ENCODE data around the gene OR4C11. TPM values are rescaled to one million over a fixed set of nuclear protein-coding genes. Genes with fewer than 3 reads are reported as not detected.

OR4C11 gene
- not detected in 2 replicates for total RNA-seq (2014; rRNA removed; shearing (Covaris generic))

DNA sequence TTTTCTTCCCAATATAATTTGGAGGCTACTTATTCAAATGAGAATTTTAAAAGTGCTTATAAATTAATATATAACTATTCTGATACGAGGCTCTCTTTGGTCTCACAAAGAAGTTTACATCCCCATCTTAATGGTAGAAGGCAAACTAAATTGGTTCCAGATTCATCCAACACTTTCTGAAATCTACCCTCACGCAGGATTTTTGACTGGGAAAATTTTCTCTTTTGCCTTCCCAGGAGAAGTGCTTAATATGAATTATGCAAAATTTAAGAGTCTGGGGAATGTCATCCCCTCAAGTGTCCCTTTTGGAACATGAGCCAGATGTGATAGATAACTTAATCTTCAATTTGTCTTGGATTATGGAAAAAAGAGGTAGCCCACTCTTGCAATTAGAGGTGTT is at the start of gene OR4C11:
Gene OR4C11, minus strand, starts transcription at position 101 of the 400 bp plus-strand sequence. CDS start 3,272 bp downstream, outside the sequence.
- no peaks in the 10 kb centered on the region for H3K36me3 ChIP-seq (replicated peaks; ENCODE audit: control insufficient read depth, insufficient read depth, low read length)
- no peaks in the 10 kb centered on the region for H3K27me3 ChIP-seq (ENCODE audit: control insufficient read depth, insufficient read depth, low read length)
- no peak within 1 kb of the TSS for H3K4me3 ChIP-seq (ENCODE audit: insufficient read depth, low read depth, low read length)
- no peak for DNase-seq

DNA sequence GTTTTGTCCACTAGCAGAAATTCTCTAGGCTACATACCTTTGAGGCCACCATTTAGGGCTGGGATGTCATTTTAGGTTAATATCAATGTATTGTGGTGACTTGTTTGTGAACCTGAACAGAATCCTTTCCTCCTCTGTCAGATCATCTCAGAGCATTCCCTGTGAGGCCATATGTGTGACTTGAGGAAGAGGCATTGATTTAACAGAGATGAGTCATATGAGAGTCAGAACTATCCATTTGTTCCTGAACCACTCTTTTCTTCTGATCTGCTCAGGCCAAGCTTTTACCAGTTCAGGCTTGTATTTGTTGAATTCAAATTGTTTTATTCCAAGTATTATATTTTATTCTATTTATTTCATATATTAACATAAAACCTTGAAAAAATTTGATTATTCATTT is 47.7 kb upstream of the OR4C11 start:
- H3K27me3 ChIP-seq (ENCODE audit: control insufficient read depth, insufficient read depth, low read length) = no peaks in the 10 kb centered on the region
- DNase-seq = no peak
- no peak overlapping the region for H3K4me3 ChIP-seq (ENCODE audit: insufficient read depth, low read depth, low read length)
- H3K36me3 ChIP-seq (replicated peaks; ENCODE audit: control insufficient read depth, insufficient read depth, low read length) = no peaks in the 10 kb centered on the region

DNA sequence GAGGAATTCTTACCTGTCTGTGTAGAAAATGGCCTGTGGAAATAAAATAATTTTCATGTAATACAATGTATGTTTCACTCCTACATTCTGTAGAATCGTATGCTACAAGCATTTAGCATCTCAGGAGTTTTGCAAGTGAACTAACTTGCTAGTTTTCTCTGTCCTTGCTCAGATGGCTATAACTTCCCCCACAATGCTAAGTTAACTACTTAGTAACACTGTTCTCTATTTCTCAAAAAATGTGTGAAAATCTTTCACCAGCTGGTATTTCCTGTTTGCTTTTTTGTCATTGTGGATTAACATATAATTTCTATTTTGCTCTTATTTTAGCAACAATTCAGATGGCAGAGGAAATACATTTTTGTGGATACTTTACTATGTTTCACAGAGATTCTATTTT is 45.1 kb upstream of the OR4C11 start:
- no peak for DNase-seq
- no peak overlapping the region for H3K4me3 ChIP-seq (ENCODE audit: insufficient read depth, low read depth, low read length)
- H3K27me3 ChIP-seq (ENCODE audit: control insufficient read depth, insufficient read depth, low read length) = no peaks in the 10 kb centered on the region
- no peaks in the 10 kb centered on the region for H3K36me3 ChIP-seq (replicated peaks; ENCODE audit: control insufficient read depth, insufficient read depth, low read length)

DNA sequence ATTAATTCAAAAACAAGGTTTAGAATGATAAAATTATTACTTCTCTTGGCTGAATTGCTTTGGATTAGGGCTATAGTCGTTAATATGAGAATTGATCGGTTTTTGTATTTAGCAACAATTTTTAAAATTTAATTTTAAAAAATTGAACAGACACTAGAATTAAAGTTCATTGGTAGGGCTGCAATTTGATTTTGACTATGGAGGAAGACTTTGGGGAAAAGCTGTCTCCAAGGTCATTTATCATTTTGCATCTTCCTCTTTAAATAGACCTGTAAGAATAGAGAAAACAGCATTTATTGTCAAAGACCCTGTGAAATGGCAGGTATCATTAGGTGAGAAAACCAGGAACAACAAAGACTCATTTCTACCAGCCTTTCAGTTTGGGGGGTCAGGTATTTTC is 40.6 kb upstream of the OR4C11 start, which contains the start of gene OR4S2:
Gene OR4S2, plus strand, starts transcription at position 301 of the 400 bp plus-strand sequence. CDS start 2,577 bp downstream, outside the sequence.
- H3K36me3 ChIP-seq (replicated peaks; ENCODE audit: control insufficient read depth, insufficient read depth, low read length) = no peaks in the 10 kb centered on the region
- no peak within 1 kb of the TSS for H3K4me3 ChIP-seq (ENCODE audit: insufficient read depth, low read depth, low read length)
- DNase-seq = no peak
- no peaks in the 10 kb centered on the region for H3K27me3 ChIP-seq (ENCODE audit: control insufficient read depth, insufficient read depth, low read length)

GRCh38 chr11:55634813-55635212 is 27.4 kb upstream of the OR4C11 start, which contains the start of gene OR4P4:
Gene OR4P4, plus strand, starts transcription at chr11:55635113.
- Histone ChIP-seq H3K36me3 (replicated peaks; ENCODE audit: control insufficient read depth, insufficient read depth, low read length) (no peaks in the 10 kb centered on the region), H3K27me3 (ENCODE audit: control insufficient read depth, insufficient read depth, low read length) (no peaks in the 10 kb centered on the region), H3K4me3 (ENCODE audit: insufficient read depth, low read depth, low read length) (no peak within 1 kb of the TSS)
- no peak for DNase-seq

GRCh38 chr11:55624531-55624930 is 17.1 kb upstream of the OR4C11 start:
- no peak for DNase-seq
- Histone ChIP-seq H3K36me3 (replicated peaks; ENCODE audit: control insufficient read depth, insufficient read depth, low read length) (no peaks in the 10 kb centered on the region), H3K27me3 (ENCODE audit: control insufficient read depth, insufficient read depth, low read length) (no peaks in the 10 kb centered on the region)

DNA sequence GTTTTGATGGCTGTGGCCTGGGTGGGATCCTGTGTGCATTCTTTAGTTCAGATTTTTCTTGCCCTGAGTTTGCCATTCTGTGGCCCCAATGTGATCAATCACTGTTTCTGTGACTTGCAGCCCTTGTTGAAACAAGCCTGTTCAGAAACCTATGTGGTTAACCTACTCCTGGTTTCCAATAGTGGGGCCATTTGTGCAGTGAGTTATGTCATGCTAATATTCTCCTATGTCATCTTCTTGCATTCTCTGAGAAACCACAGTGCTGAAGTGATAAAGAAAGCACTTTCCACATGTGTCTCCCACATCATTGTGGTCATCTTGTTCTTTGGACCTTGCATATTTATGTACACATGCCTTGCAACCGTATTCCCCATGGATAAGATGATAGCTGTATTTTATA is 34.9 kb downstream of the OR4C11 start:
- DNase-seq = no peak
- Histone ChIP-seq H3K36me3 (replicated peaks; ENCODE audit: control insufficient read depth, insufficient read depth, low read length) (no peaks in the 10 kb centered on the region), H3K4me3 (ENCODE audit: insufficient read depth, low read depth, low read length) (no peak overlapping the region), H3K27me3 (ENCODE audit: control insufficient read depth, insufficient read depth, low read length) (no peaks in the 10 kb centered on the region)

More at GRCh38 chr11:55624531-55624930, 17.1 kb upstream of the OR4C11 start:
- no peak overlapping the region for H3K4me3 ChIP-seq (ENCODE audit: insufficient read depth, low read depth, low read length)

DNA sequence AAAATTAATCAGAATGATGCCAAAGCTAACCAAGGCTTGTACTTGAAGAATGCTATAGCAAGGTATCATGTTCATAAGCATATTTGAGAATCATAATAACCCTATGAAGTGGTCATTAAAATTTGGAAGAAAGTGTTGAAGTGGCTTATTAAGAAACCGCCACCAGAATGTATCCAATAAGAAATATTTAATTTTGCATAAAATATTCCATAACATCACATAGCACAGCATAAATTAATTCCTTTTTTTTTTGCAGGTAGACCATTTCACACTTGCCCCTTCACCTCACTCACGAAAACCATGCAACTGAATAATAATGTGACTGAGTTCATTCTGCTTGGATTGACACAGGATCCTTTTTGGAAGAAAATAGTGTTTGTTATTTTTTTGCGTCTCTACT is 35.6 kb downstream of the OR4C11 start, which contains the start of gene OR4C16:
Gene OR4C16, plus strand, starts transcription at position 301 of the 400 bp plus-strand sequence. Its CDS starts 0 bp downstream, at position 301.
- DNase-seq = no peak
- no peaks in the 10 kb centered on the region for H3K27me3 ChIP-seq (ENCODE audit: control insufficient read depth, insufficient read depth, low read length)
- no peaks in the 10 kb centered on the region for H3K36me3 ChIP-seq (replicated peaks; ENCODE audit: control insufficient read depth, insufficient read depth, low read length)
- no peak within 1 kb of the TSS for H3K4me3 ChIP-seq (ENCODE audit: insufficient read depth, low read depth, low read length)

- no peak within 1 kb of the TSS for H3K4me3 ChIP-seq (ENCODE audit: insufficient read depth, low read depth, low read length)
- H3K27me3 ChIP-seq (ENCODE audit: control insufficient read depth, insufficient read depth, low read length) = no peaks in the 10 kb centered on the region
- DNase-seq = no peak
- no peaks in the 10 kb centered on the region for H3K36me3 ChIP-seq (replicated peaks; ENCODE audit: control insufficient read depth, insufficient read depth, low read length)
These were observed 53.3 kb downstream of the OR4C11 start, which contains the start of gene OR4C15 for GRCh38 chr11:55554169-55554568. Gene OR4C15, plus strand, starts transcription at chr11:55554469. Its CDS starts 0 bp downstream, at chr11:55554469.

Other genes starting within 250 kb of the OR4C11 start
- not detected in 2 replicates for gene OR4A15, start 239.7 kb downstream of the OR4C11 start, total RNA-seq (2014; rRNA removed; shearing (Covaris generic))
- gene OR4C15, start 53.2 kb downstream of the OR4C11 start, total RNA-seq (2014; rRNA removed; shearing (Covaris generic)) = not detected in 2 replicates
- gene OR4C16, start 35.5 kb downstream of the OR4C11 start, total RNA-seq (2014; rRNA removed; shearing (Covaris generic)) = not detected in 2 replicates
- not detected in 2 replicates for gene OR4P4, start 27.5 kb upstream of the OR4C11 start, total RNA-seq (2014; rRNA removed; shearing (Covaris generic))
- not detected in 2 replicates for gene OR4S2, start 40.7 kb upstream of the OR4C11 start, total RNA-seq (2014; rRNA removed; shearing (Covaris generic))
- not detected in 2 replicates for gene OR4C6, start 54.6 kb upstream of the OR4C11 start, total RNA-seq (2014; rRNA removed; shearing (Covaris generic))
- not detected in 2 replicates for gene OR5D13, start 165.8 kb upstream of the OR4C11 start, total RNA-seq (2014; rRNA removed; shearing (Covaris generic))
- gene OR5D14, start 187.9 kb upstream of the OR4C11 start, total RNA-seq (2014; rRNA removed; shearing (Covaris generic)) = not detected in 2 replicates
- gene OR5L1, start 203.7 kb upstream of the OR4C11 start, total RNA-seq (2014; rRNA removed; shearing (Covaris generic)) = not detected in 2 replicates
- not detected in 2 replicates for gene OR5D18, start 212.0 kb upstream of the OR4C11 start, total RNA-seq (2014; rRNA removed; shearing (Covaris generic))
- not detected in 2 replicates for gene OR5L2, start 219.6 kb upstream of the OR4C11 start, total RNA-seq (2014; rRNA removed; shearing (Covaris generic))
- gene OR5D16, start 231.1 kb upstream of the OR4C11 start, total RNA-seq (2014; rRNA removed; shearing (Covaris generic)) = not detected in 2 replicates

Data from H7 (cell line).